Heart left ventricle (tissue), 16 donors: ENCODE measurements around the gene ZBTB40. TPM values are rescaled to one million over a fixed set of nuclear protein-coding genes. Genes with fewer than 3 reads are reported as not detected.

Source experiments
- ATAC-seq, 4 donors: fragments of 200-7000 bp; cut with Tn5 transposase; one replicate each; pipeline ENCODE4 v1.9.1; 2020 to 2022; ENCODE audit warnings: moderate library complexity in 4 of 4, mild to moderate bottlenecking in 3 of 4, moderate number of reproducible peaks in 1 of 4
- DNase-seq, 5 donors: peaks; one replicate each; pipeline ENCODE4 v3.0.0-alpha.2; 2020
- H3K27ac ChIP-seq, 12 donors: fragments of 200-600 bp; sonication (generic) in 4 of 12; one replicate each; pipeline versions ENCODE4 v1.5.0 to v1.8.0; 2016 to 2022; ENCODE audit warnings: mild to moderate bottlenecking in 2 of 12
- H3K27me3 ChIP-seq, 9 donors: fragments of 200-600 bp; sonication (generic) in 2 of 9; one replicate each; pipeline versions ENCODE4 v1.5.1 to v1.8.0; 2016 to 2022; ENCODE audit warnings: mild to moderate bottlenecking in 3 of 9
- H3K36me3 ChIP-seq, 9 donors: fragments of 200-600 bp; sonication (generic) in 2 of 9; one replicate each; pipeline versions ENCODE4 v1.5.0 to v1.8.0; 2018 to 2022; ENCODE audit warnings: mild to moderate bottlenecking in 2 of 9
- H3K4me1 ChIP-seq, 12 donors: fragments of 200-600 bp; sonication (generic) in 4 of 12; one replicate each; pipeline versions ENCODE4 v1.5.0 to v1.8.0; 2016 to 2022; ENCODE audit warnings: mild to moderate bottlenecking in 3 of 12
- H3K4me3 ChIP-seq, 12 donors: fragments of 200-600 bp; sonication (generic) in 4 of 12; one replicate each; pipeline versions ENCODE4 v1.5.0 to v1.8.0; 2017 to 2022; ENCODE audit warnings: mild to moderate bottlenecking in 9 of 12, moderate library complexity in 4 of 12
- H3K9me3 ChIP-seq, 12 donors: fragments of 200-600 bp; sonication (generic) in 4 of 12; one replicate each; pipeline versions ENCODE4 v1.5.0 to v1.8.0; 2016 to 2022; ENCODE audit warnings: mild to moderate bottlenecking in 1 of 12
- CTCF ChIP-seq, 12 donors: fragments of 200-600 bp; sonication (generic) in 4 of 12; IDR thresholded peaks; one replicate each; pipeline versions ENCODE4 v1.5.0 to v1.8.0; 2018 to 2022; ENCODE audit warnings: antibody characterized with exemption in 12 of 12, mild to moderate bottlenecking in 5 of 12
- POLR2A ChIP-seq, 2 donors: fragments of 450-650 bp; IDR thresholded peaks; one replicate each; pipeline ENCODE4 v1.6.1; 2017; ENCODE audit warnings: antibody characterized with exemption in 2 of 2, mild to moderate bottlenecking in 2 of 2, moderate library complexity in 2 of 2
- WGBS, 4 donors: extraction: QIAGEN DNeasy Blood & Tissue Kit in 2 of 4; methylation state at CpG; one replicate each; pipeline versions ENCODE4 v1.1.5 to v1.1.7; 2013 to 2018; 5-methylcytosine and 5-hydroxymethylcytosine counted together
- intact Hi-C, 10 donors: fragments of 100-400 bp; cut with DNase I; formaldehyde crosslinking; loops; one replicate each; pipeline versions ENCODE4 v1.11.1 to v1.14.2; 2022
- polyA plus RNA-seq, 2 donors: library from polyadenylated mRNA; stranded (reverse); fragments of 200-250 nt; gene quantifications; one replicate each; pipeline ENCODE4 v1.2.3, GENCODE V29; 2013
- total RNA-seq, 9 donors: library from RNA; depleted of rRNA in 2 of 9; stranded (reverse); fragments of >200 nt in 2 of 9; fragmentation: NEBNext Ultra II Directional in 3 of 9; extraction: Animal tissue kit (Norgen Biotek cat#: 25700) in 3 of 9; gene quantifications; one replicate each; pipeline versions ENCODE4 v1.1.0 to v1.2.4, GENCODE V29; 2016 to 2023
- donor health status: ischemic (EF 13 %, LVEDD 7.1; RV severe dilation, severe dysfunction).
- donor health status: healthy with polysubstance abuse.
- donor health status: DM: no; HTN: yes; CAD: no.
- donor health status: DM: no; HTN: no; CAD: no.
- donor health status: ischemic (EF 25% LVEDD 6.9; RV normal size, moderate dysfunction).
- donor health status: ischemic (EF 25% LVEDD 5.7; RV mildly dilated, moderate dysfunction).
- donor health status: healthy.
- donor health status: DM: yes; HTN: yes; CAD: no.
- donor health status: ischemic (EF 35%, LVEDD 5.7; RV mildly dilated, moderate dysfunction).
- donor health status: nonischemic (EF 11% LVEDD 7.7; RV severe dilation, severe dysfunction).
- donor health status: DM: yes; HTN: yes; CAD: no.
- donor health status: PGD.
- donor health status: ischemic (EF 29% LVEDD 5.4; RV normal size, mild dysfunction).
- donor health status: nonischemic (EF 23%, LVEDD 6.1; RV moderate dilation, normal function).

ZBTB40 gene
- total and polyA plus RNA-seq, 11 donors, result 4.6 to 17.7 (median 15.1) TPM

DNA sequence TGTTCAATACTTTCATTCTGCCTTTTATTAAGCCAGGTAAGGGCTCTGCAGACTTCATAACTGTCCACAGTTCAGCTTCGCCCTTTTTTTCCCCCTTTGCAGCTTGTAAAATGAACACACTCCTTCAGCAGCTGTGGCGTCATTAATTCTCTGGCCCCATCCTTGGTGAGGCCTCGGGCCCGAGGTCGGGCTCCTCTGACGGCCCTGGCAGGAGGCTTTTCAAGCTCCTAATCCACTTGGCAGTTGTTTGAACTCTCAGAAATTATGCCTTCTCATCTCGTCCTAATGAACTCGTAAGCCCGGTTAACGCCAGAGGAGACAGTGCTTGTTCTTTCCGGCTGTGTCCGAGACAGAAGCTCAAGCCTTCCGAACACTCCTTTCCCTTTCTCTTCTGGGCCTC, 93.5 kb downstream of the ZBTB40 start:
- Histone ChIP-seq H3K27me3 (peaks cover 0 to 47% (median 14%) of the 10 kb centered on the region in 9 donors), H3K4me3 (no peak overlapping the region), H3K27ac (no peak overlapping the region), H3K4me1 (no peaks in the 10 kb centered on the region), H3K36me3 (no peaks in the 10 kb centered on the region), H3K9me3 (no peaks in the 10 kb centered on the region)
- TF ChIP-seq POLR2A (IDR thresholded peaks at IDR 0.05) (no peak), CTCF (IDR thresholded peaks at IDR 0.05) (no peak)
- no peak for DNase-seq
- intact Hi-C loops, result no loop called here
- no peak for ATAC-seq
- WGBS, 4 donors, result 71 to 73% (median 72%) methylated on average over 13 of the region's 13 CpGs

DNA sequence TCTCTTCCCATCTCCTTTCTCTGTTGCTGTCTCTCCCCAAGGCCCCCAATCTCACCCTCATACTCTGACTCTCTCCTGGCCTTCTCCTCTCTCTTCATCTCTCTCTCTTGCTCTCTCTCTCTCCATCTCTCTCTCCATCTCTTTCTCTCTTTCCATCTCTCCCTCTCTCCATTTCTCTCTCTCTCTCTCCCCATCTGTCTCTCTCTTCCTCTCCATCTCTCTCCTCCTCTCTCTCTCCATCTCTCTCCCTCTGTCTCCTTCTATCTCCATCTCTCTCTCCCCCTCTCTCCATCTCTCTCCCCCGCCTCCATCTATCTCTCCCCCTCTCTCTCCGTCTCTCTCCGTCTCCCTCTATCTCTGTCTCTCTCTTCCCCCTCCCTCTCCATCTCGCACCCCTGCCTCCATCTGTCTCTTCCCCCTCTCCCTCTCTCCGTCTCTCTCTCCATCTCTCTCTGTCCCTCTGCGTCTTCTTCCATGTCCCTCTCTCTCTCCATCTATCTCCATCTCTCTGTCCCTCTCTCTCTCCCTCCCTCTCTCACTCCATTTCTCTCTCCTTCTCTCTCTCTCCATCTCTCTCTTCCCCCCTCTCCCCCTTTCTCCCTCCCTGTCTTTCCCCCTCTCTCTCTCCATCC, 95.7 kb downstream of the ZBTB40 start:
- Histone ChIP-seq H3K27me3 (peaks cover 0 to 48% (median 16%) of the 10 kb centered on the region in 9 donors), H3K4me1 (no peaks in the 10 kb centered on the region), H3K36me3 (no peaks in the 10 kb centered on the region), H3K4me3 (no peak overlapping the region), H3K9me3 (no peaks in the 10 kb centered on the region), H3K27ac (no peak overlapping the region)
- 64 to 71% (median 67%) methylated on average over 6 of the region's 6 CpGs for WGBS, 4 donors
- DNase-seq (no peak), ATAC-seq (no peak)
- intact Hi-C loops, result no loop called here
- no peak for TF ChIP-seq CTCF (IDR thresholded peaks at IDR 0.05)
- TF ChIP-seq POLR2A (IDR thresholded peaks at IDR 0.05), result no peak

DNA sequence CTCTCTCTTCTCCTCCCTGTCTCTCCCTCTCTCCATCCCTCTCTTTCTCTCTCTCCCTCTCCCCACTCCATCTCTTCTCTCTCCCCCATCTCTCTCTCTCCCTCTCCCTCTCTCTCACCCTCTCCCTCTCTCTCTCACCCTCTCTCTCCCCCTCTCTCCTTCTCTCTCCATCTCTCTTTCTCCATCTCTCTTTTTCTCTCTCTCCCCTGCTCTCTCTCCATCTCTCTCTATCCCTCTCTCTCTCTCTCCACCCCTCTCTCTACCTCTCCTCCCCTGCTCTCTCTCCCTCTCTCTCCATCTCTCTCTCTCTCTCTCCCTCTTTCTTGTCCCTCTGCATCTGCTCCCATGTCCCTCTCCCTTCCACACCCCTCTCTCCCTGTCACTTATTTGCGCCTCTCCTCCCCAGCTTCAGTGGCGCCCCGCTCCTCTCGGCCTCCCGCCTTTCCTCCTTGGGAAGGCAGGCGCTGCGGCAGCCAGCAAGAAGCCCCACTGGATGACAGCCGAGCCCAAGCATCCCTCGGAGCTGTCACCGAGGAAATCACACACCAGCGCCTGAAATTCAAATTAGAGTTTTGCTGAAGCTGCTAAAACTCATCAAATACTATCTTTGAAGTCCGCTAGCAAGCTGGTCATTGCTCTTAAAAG, 96.3 kb downstream of the ZBTB40 start:
- no peak for TF ChIP-seq POLR2A (IDR thresholded peaks at IDR 0.05)
- TF ChIP-seq CTCF (IDR thresholded peaks at IDR 0.05), result no peak
- intact Hi-C loops, result no loop called here
- DNase-seq (no peak), ATAC-seq (no peak)
- 13 to 16% (median 14%) methylated on average over 12 of the region's 12 CpGs for WGBS, 4 donors
- Histone ChIP-seq H3K27me3 (peaks cover 0 to 54% (median 21%) of the 10 kb centered on the region in 9 donors), H3K9me3 (no peaks in the 10 kb centered on the region), H3K4me1 (no peaks in the 10 kb centered on the region), H3K27ac (no peak overlapping the region), H3K36me3 (no peaks in the 10 kb centered on the region), H3K4me3 (no peak overlapping the region)

- Histone ChIP-seq H3K4me3 (no peak overlapping the region), H3K27me3 (peaks cover 3 to 56% (median 19%) of the 10 kb centered on the region in 9 donors), H3K27ac (no peak overlapping the region), H3K4me1 (no peaks in the 10 kb centered on the region), H3K36me3 (no peaks in the 10 kb centered on the region), H3K9me3 (no peaks in the 10 kb centered on the region)
- no peak for DNase-seq
- TF ChIP-seq CTCF (IDR thresholded peaks at IDR 0.05) (no peak), POLR2A (IDR thresholded peaks at IDR 0.05) (no peak)
- WGBS, 4 donors, result 77 to 82% (median 79%) methylated on average over 3 to 11 of the region's 11 CpGs
- ATAC-seq, result no peak
- intact Hi-C loops, result no loop called here
These were observed 98.4 kb downstream of the ZBTB40 start for GRCh38 chr1:22550021-22550420.
